GM12878 (cell line): ENCODE measurements around the gene CCDC191. TPM values are rescaled to one million over a fixed set of nuclear protein-coding genes. Genes with fewer than 3 reads are reported as not detected.

ENCODE experiments used
- ATAC-seq: fragments of 200-7000 bp; cut with Tn5 transposase; 3 replicates; pipeline ENCODE4 v1.9.1; 2020; ENCODE audit warnings: mild to moderate bottlenecking, moderate library complexity
- BruUV-seq: library from RNA; stranded (reverse); fragments of 400-500 nt; replicated peaks from 2 replicates; lab custom pipeline; 2021; lab: Mats Ljungman, UMichigan
- CTCF ChIA-PET: fragments of 300-600 bp; sonication (Branson Sonifier 250); formaldehyde crosslinking; extraction: SDS; loops from one replicate; lab custom pipeline; 2021; ENCODE audit warnings: inconsistent platforms; lab: Yijun Ruan, JAX
- POLR2A ChIA-PET: fragments of 350-600 bp; formaldehyde crosslinking; extraction: SDS; loops from one replicate; lab custom pipeline; 2021; ENCODE audit warnings: inconsistent platforms; lab: Charles Lee
- RAD21 ChIA-PET: fragments of 300-600 bp; sonication (Branson Sonifier 250); formaldehyde crosslinking; loops from one replicate; lab custom pipeline; 2023; ENCODE audit warnings: antibody characterized with exemption; ENCODE audit not compliant: unreplicated experiment; lab: Charles Lee
- SMC1A ChIA-PET: fragments of 300-600 bp; sonication (Branson Sonifier 250); formaldehyde crosslinking; loops from one replicate; lab custom pipeline; 2023; ENCODE audit not compliant: unreplicated experiment, uncharacterized antibody; lab: Charles Lee
- DNase-seq: peaks from one replicate; pipeline ENCODE4 v3.0.0-alpha.2; 2011; ENCODE audit warnings: low read depth, low spot score
- FAIRE-seq: peaks from 3 replicates; lab custom pipeline; 2011; peaks lifted over from hg19 to GRCh38; lab: Jason Lieb, UNC
- H2AFZ ChIP-seq: 2 replicates; pipeline ENCODE4 v1.6.0; 2011; ENCODE audit warnings: low read depth, low read length, control low read depth; ENCODE audit not compliant: control insufficient read depth
- H3K27ac ChIP-seq: 2 replicates; pipeline ENCODE4 v1.5.1; 2011; ENCODE audit warnings: control low read depth; ENCODE audit not compliant: control insufficient read depth, insufficient read depth
- H3K27me3 ChIP-seq, 2 experiments: replicated peaks in 1 of 2; 2 replicates each; pipeline versions ENCODE4 v1.6.0 to v1.6.1; 2011; ENCODE audit warnings: low read length in 1 of 2; ENCODE audit not compliant: control insufficient read depth in 2 of 2, insufficient read depth in 2 of 2
- H3K36me3 ChIP-seq, 2 experiments: 2 replicates each; pipeline ENCODE4 v1.5.1; 2011; ENCODE audit warnings: low read length in 1 of 2; ENCODE audit not compliant: control insufficient read depth in 2 of 2, insufficient read depth in 2 of 2
- H3K4me1 ChIP-seq: 2 replicates; pipeline ENCODE4 v1.6.1; 2011; ENCODE audit warnings: mild to moderate bottlenecking, low read length, moderate library complexity, mixed read lengths; ENCODE audit not compliant: control insufficient read depth, insufficient read depth
- H3K4me2 ChIP-seq: 2 replicates; pipeline ENCODE4 v1.6.0; 2011; ENCODE audit warnings: control low read depth; ENCODE audit not compliant: control insufficient read depth, insufficient read depth
- H3K4me3 ChIP-seq: fragments of 200-600 bp; sonication (generic); 2 replicates; pipeline ENCODE4 v1.5.1; 2016
- H3K79me2 ChIP-seq: 2 replicates; pipeline ENCODE4 v1.6.0; 2011; ENCODE audit warnings: low read length; ENCODE audit not compliant: control insufficient read depth, insufficient read depth
- H3K9ac ChIP-seq: 2 replicates; pipeline ENCODE4 v1.8.0; 2011; ENCODE audit warnings: low read length, control low read depth, mixed read lengths; ENCODE audit not compliant: control insufficient read depth, insufficient read depth
- H3K9me3 ChIP-seq: replicated peaks from 3 replicates; pipeline ENCODE4 v1.5.1; 2011; ENCODE audit warnings: mild to moderate bottlenecking, low read length; ENCODE audit not compliant: control insufficient read depth, insufficient read depth
- H4K20me1 ChIP-seq: 2 replicates; pipeline ENCODE4 v1.6.0; 2011; ENCODE audit not compliant: control insufficient read depth, insufficient read depth
- BCL11A ChIP-seq: IDR thresholded peaks from 2 replicates; pipeline ENCODE4 v1.6.1; 2011; ENCODE audit warnings: low read depth, low read length
- CREM ChIP-seq: IDR thresholded peaks from 2 replicates; pipeline ENCODE4 v1.6.1; 2014; ENCODE audit warnings: antibody characterized with exemption, low read depth
- PML ChIP-seq: IDR thresholded peaks from 2 replicates; pipeline ENCODE4 v1.6.1; 2012; ENCODE audit warnings: low read length, inconsistent platforms
- SRF ChIP-seq, 2 experiments: IDR thresholded peaks; 2 replicates each; pipeline ENCODE4 v1.6.1; 2011; ENCODE audit warnings: low read depth in 2 of 2, low read length in 2 of 2, mild to moderate bottlenecking in 1 of 2, moderate library complexity in 1 of 2
- YBX1 ChIP-seq: fragments of 450-650 bp; IDR thresholded peaks from 2 replicates; pipeline ENCODE4 v1.6.1; 2016; ENCODE audit warnings: antibody characterized with exemption
- WGBS: methylation state at CpG from one replicate; pipeline ENCODE4 v1.1.6; 2016; ENCODE audit warnings: low lambda C conversion rate; ENCODE audit not compliant: insufficient replicate concordance, insufficient coverage; ENCODE audit errors: missing lambda C conversion rate; 5-methylcytosine and 5-hydroxymethylcytosine counted together
- in situ Hi-C: fragments of 300-500 bp; cut with MboI; formaldehyde crosslinking; loops from 9 replicates; pipeline ENCODE4 v1.14.3; 2018; ENCODE audit warnings: mixed read lengths
- intact Hi-C: fragments of 100-400 bp; cut with micrococcal nuclease; formaldehyde crosslinking; loops from one replicate; pipeline ENCODE4 v1.14.2; 2022; ENCODE audit not compliant: unreplicated experiment
- polyA plus RNA-seq, 11 experiments: library from polyadenylated mRNA; depleted of rRNA in 4 of 11; unstranded in 6 of 11; stranded (reverse) in 5 of 11; fragments of >200 nt; fragmentation: Nextera tagmentation in 4 of 11; fragmentation: Illumina TruSeq in 1 of 11; extraction: Ambion mirVana in 4 of 11; extraction: Trizol in 1 of 11; gene quantifications; 1 replicate in 1 of 11; 2 replicates in 10 of 11; pipeline versions ENCODE4 v1.2.1 to v1.2.3, GENCODE V29; 2011 to 2016; ENCODE audit warnings: inconsistent platforms in 2 of 11, missing spikeins in 2 of 11, low read depth in 1 of 11
- total RNA-seq, 4 experiments: library from RNA; depleted of rRNA in 3 of 4; stranded (reverse); fragments of >200 nt in 3 of 4; fragmentation: Illumina TruSeq in 1 of 4; extraction: Trizol in 1 of 4; gene quantifications; 2 replicates each; pipeline versions ENCODE4 v1.2.1 to v1.2.3, GENCODE V29; 2013 to 2021

CCDC191 gene
- total and polyA plus RNA-seq, 10 of the 15 experiments (the other 5 are each of a cell fraction or from before 2014, with no cell fraction given): 1.2 to 2.9 (median 1.7) TPM

DNA sequence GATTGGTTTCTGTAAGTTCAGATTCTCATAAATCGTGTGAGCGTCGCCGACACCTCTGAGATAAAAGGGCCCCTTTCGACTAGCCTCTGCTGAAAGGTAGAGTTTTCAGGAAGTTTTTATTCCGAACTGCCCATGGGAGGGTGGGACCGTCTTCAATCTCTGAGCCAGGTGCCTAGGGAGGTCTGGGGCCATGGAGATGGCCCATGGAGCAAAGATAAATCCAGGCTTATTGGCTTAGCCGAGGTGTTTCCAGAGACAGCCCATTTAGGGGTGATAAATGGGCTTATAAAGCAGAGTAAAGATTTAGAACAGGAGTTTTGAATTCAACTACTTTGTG, 653 bp upstream of the CCDC191 start:
- ChIA-PET CTCF (interaction anchor here (0.6 to 1.1 kb wide), 2 partner anchors 311 to 410 kb away, joined by 3 to 4 read pairs; partner anchors contain the start of gene NAA50), POLR2A (no interaction called here), SMC1A (interaction anchor here (0.8 to 1.0 kb wide), 2 partner anchors 11 to 15 kb away, joined by 3 read pairs; no protein-coding TSS in a partner anchor)
- H3K27me3 ChIP-seq: no peaks in the 10 kb centered on the region
- intact Hi-C loops: loop anchor here (5.0 to 10.0 kb wide), 2 partner anchors 110 to 212 kb away; partner anchors contain the start of gene ZDHHC23
- H2AFZ ChIP-seq: peak overlapping the region; percentile 92
- H3K4me2 ChIP-seq: peak overlapping the region; percentile 45
- peak overlapping the region; percentile 92 for H3K4me3 ChIP-seq
- H3K4me1 ChIP-seq: 0 out of 2 replicates have a peak, but pooled peaks cover 2% of the 10 kb centered on the region
- no peaks in the 10 kb centered on the region for H3K36me3 ChIP-seq
- FAIRE-seq: no peak
- H3K79me2 ChIP-seq: peaks cover 41% of the 10 kb centered on the region
- WGBS: 2% methylated on average over 8 of the region's 8 CpGs
- DNase-seq: no peak
- BruUV-seq: TSS peak; percentile 72
- H3K9me3 ChIP-seq: no peaks in the 10 kb centered on the region
- peak; percentile 33 for ATAC-seq
- peak overlapping the region; percentile 72 for H3K27ac ChIP-seq
- peak overlapping the region; percentile 79 for H3K9ac ChIP-seq
- no peaks in the 10 kb centered on the region for H4K20me1 ChIP-seq
- 0 out of 2 replicates have a peak, but pooled peaks have one; percentile 5 for TF ChIP-seq PML
- TF ChIP-seq YBX1: no peak
- TF ChIP-seq, all 136 proteins: peak for 1
- in situ Hi-C loops: no loop called here
- RAD21 ChIA-PET: no interaction called here

DNA sequence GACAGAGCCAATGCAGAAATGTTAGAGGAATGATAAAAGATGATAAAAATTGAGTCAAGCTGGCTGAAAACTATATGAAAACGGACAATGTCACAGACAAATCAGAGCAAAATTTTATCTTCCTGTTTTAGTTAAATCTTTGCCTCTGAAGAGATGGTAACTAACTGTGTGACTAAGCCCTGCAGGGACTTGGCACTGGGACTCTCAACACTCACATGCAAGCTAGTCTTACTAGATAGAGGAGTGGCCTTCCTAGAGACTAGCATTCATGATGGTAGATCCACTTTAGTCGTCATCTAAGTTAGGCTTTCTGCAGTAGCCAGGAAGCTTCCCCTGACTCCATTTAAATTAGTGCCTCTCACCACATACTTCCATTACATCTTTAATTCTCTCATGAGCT, 4.1 kb downstream of the CCDC191 start:
- no TSS peak for BruUV-seq
- in situ Hi-C loops: loop anchor here (5.0 kb wide), 1 partner anchor 310 kb away; no protein-coding TSS in a partner anchor
- FAIRE-seq (no peak), ATAC-seq (no peak), DNase-seq (no peak)
- RAD21 ChIA-PET: no interaction called here
- H3K4me3 ChIP-seq: no peak overlapping the region
- peaks cover 7% of the 10 kb centered on the region for H3K79me2 ChIP-seq
- POLR2A ChIA-PET: no interaction called here
- H3K4me1 ChIP-seq: no peaks in the 10 kb centered on the region
- H3K27me3 ChIP-seq: no peaks in the 10 kb centered on the region; a peak in 1 of 4 replicates
- no peak overlapping the region for H2AFZ ChIP-seq
- no peaks in the 10 kb centered on the region for H4K20me1 ChIP-seq
- no peak overlapping the region for H3K9ac ChIP-seq
- 75% methylated on average over 2 of the region's 2 CpGs for WGBS
- CTCF ChIA-PET: no interaction called here
- H3K36me3 ChIP-seq: no peaks in the 10 kb centered on the region
- intact Hi-C loops: loop anchor here (10.0 kb wide), 1 partner anchor 207 kb away; no protein-coding TSS in a partner anchor
- TF ChIP-seq CREM: no peak
- TF ChIP-seq SRF (IDR thresholded peaks at IDR 0.05; ENCODE audit: low read depth in 2 of 2, low read length in 2 of 2): no peak
- TF ChIP-seq BCL11A: no peak
- H3K4me2 ChIP-seq: no peak overlapping the region
- SMC1A ChIA-PET: interaction anchor here (1.4 kb wide), 1 partner anchor 15 kb away, joined by 3 read pairs; no protein-coding TSS in a partner anchor
- no peaks in the 10 kb centered on the region for H3K9me3 ChIP-seq
- no peak overlapping the region for H3K27ac ChIP-seq
